RKO (cell line): ENCODE measurements around the gene TMEM50A.
"Not testable (repeated sequence)": the region's sequence is repeated elsewhere in the genome, so short reads cannot be mapped to it uniquely, and the experiment has no call there.

Experiments used
- DNase-seq: peaks from one replicate; pipeline ENCODE4 v3.0.0-alpha.2; 2016; ENCODE audit warnings: low spot score

Gene TMEM50A

DNA sequence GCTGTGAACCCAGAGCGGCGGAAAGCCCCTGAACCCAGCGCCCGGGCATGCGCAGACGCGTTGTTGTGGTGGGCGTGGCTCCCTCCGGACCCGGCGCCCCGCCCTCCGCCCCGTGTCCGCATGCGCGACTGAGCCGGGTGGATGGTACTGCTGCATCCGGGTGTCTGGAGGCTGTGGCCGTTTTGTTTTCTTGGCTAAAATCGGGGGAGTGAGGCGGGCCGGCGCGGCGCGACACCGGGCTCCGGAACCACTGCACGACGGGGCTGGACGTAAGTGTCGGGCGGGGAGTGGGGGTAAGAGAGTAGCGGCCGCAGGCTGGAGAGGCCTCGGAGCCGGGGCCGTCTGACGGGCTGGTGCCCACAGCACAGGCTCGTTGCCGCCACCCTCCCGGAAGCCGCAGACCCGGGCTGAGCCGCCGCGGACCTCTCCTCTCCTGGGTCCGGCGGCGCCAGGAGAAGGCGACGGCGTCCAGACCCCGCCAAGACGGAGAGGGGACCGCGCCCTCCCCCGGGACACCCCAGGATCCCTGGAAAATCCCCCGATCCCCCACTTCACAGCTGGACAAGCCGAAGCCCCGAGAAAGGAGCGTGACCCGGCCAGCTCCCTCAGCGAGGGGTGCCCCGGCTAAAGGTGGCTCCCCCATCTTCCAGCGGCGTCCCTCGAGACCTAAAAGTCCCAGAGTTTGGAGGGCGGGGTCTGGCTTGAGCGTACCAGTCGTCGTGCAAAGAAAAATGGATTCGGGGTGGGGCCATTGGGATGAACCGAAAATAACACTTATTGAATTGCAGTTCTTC, at the start of gene TMEM50A:
Gene TMEM50A, plus strand, starts transcription at position 147 of the 794 bp plus-strand sequence. CDS start 2,153 bp downstream, outside the sequence.
- peak; percentile 87 for DNase-seq

DNA sequence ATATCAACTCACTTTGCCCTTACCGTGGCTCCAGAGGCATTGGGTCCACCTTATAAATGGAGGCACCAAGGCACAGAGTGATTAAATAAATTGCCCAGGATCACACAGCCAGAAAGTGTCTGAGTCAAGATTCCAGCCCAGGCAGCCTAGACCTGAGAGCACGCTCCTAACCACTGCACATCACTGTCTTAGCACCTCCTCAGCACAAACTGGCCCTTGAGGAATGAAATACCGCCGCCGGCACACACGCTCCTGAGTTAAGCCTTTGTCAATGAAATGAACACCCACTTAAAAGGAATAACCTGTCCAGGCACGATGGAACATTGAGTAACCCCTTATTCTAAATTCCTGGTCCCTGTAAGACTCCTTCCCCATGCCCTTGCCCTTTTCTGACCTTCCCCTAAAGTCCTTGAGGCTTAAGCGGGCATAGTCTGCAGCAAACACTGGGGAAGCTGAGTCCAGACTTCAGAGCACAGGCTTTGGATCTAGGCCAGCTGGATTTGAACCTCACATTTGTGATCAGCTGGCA, 49.5 kb upstream of the TMEM50A start:
- not testable (repeated sequence) for DNase-seq

DNA sequence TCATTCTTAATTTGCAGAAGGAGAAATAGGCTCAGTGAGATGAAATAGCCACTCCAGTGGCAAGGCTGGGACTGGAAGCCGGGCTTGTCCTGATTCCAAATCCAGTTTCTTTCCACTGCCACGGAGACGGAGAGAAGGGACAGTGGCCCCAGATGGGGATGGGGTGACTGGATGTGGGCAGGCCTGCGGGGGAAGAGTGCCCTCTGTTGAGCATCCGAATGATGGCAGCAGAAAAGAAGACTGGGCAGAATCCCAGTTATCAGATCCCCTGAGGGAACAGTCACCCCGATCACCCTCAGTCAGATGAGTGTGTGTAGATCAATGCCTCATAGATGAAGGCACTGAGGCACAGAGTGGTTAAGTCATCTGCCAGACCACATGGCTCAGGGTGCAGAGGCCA, 48.1 kb upstream of the TMEM50A start:
- not testable (repeated sequence) for DNase-seq

DNA sequence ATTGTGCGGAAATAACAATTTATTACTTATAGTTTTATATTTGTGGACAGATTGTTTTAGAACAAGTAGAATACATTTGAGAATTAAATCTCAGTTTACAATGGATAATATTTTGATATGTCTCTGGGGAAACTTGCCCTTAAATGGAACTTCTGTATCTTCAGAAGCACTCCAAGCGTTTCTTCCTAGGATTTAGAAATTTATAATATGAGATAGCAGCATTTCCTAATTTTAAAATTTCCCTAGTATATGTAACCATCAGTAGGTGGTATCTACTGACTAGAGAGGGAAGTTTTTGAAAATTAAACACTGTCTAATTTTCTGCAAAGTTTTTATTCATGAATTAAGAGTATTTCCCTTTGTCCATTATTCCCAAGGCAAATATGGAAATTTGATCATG, 44.7 kb upstream of the TMEM50A start:
- not testable (repeated sequence) for DNase-seq

DNA sequence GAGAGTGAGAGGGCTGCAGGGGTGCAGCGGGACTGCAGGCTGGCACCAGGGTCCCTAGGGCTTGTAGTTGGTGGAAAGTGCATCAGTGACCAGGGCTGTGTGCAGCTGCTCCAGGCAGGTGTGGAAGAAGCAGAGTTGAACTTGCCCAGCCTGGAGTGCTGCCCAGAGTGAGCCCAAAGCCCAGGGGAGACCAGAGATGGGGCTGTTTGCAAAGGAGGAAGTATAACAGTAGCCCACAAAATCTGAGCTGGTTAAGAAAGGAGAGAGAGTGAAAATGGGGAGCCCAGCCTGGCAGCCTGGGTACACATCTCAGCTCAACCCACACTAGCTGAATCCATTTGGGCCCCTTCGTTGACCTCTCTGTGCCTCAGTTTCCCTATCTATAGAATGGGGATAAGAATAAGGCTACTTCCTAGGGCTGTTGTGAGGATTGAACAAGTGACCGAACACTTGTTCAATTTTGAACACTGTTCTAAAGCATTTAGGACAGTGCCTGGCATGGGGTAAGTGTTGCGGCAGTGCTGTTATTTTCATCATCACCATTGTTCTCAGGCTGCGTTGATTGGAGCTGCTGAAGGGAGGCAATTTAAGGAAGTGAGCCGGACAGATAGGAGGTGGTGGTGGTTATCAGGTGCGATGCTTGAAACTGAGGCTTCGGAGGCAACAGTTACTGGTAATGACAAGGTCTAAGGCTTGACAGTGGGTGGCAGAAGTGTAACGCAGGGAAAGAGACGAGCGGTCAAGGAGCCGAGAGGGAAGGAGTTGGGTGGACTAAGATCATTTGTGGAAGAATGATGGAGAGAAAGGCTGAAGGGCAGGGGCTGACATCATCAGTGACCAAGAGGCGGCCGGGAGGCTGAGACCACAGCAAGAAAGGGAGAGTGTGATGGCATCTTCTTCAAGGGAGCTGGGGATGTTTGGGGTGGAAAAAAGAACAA, 43.0 kb upstream of the TMEM50A start:
- DNase-seq, result not testable (repeated sequence)

DNA sequence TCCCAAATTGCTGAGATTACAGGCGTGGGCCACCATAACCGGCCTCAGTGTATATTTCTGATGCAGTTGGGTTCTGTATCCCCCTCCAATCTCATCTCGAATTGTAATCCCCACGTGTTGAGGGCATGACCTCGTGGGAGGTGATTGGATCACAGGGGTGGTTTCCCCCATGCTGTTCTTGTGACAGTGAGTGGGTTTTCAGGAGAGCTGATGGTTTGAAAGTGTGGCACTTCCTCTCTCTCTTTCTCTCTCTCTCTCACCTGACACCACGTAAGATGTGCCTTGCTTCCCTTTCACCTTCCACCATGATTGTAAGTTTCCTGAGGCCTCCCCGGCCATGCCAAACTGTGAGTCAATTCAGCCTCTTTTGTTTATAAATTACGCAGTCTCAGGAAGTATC, 41.6 kb upstream of the TMEM50A start:
- DNase-seq, result not testable (repeated sequence)

DNA sequence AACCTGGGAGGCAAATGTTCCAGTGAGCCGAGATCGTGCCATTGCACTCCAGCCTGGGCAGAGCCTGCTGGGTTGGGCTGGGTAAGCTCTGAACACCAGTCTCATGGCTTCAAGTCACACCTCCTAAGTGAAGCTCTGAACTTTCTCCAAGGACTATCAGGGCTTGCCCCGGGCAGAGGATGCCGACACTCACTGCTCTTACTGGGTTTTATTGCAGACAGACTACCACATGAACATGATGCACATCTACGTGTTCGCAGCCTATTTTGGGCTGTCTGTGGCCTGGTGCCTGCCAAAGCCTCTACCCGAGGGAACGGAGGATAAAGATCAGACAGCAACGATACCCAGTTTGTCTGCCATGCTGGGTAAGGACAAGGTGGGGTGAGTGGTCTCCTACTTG, 37.4 kb upstream of the TMEM50A start:
- DNase-seq, result not testable (repeated sequence)

DNA sequence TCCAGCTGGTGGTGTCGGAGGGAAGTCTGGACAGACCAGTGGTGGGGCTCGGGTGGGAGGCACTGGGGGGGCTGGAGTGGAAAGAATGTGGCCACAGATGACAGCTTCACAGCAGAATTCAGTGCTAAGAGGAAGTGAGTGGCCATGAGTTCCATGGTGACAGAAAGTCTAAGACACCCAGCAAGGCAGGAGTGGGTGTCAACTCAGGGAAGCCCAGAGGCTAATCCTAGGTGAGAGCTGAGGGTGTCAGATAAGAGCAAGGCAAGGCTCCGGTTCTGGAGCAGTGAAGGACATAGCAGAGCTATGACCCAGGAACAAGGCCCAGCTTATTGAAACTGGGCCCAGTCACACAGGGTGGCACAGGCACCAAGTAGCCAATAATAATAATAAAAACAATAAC, 35.8 kb upstream of the TMEM50A start:
- DNase-seq, result not testable (repeated sequence)

DNA sequence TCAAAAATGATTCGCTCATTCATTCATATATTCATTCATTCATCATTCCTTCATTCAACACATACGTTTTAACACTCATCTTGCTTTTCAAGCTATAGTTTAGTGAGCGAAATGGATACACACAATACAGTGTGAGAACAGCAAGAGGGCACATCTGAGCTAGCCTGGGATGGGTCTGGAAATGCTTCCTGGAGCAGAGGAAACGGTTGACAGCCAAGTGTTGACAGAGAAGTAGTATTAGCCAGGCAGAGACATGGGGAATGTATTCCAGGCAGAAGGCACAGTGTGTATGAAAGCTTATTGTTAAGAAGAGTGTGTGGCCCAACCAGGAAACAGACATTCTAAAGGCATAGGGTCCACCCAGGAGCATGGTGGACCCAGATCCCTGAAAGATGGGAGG, 33.2 kb upstream of the TMEM50A start:
- DNase-seq, result not testable (repeated sequence)

DNA sequence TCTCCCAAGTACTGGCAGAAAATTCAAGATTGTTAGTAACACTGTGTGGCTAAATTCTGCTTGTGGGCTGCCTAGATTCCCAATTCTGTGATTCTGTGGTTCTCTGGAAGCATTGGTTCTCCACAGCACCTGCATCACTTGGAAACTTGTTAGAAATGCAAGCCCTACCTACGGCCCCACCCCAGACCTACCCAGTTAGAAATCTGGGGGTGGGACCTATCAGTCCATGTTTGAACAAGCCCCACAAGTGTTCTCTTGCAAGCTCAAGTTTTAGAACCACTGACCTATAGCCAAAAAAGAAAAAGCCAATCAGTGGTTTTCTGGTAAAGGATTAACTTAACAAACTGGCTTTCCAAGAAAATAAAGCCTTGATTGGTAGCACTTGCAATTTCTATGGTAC, 30.0 kb upstream of the TMEM50A start:
- not testable (repeated sequence) for DNase-seq

DNA sequence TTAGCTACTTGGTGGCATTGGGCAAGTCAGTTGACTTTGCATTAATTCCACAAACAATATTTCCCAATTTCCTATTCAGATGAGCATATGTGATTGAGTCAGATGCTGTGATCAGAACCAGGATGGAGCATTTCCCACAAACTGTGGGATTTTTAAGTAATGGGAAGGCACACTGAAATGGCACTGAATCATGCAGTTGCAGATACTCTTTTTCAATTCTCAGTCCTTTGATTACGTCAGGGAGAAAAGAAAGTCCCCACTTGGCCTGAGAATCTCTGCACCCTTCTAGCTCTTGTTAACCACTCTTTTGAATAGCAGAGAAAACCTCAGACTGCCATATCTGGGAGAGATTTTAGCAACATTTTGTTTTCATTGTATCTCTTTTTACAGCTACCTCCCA, 29.0 kb upstream of the TMEM50A start:
- DNase-seq, result not testable (repeated sequence)

DNA sequence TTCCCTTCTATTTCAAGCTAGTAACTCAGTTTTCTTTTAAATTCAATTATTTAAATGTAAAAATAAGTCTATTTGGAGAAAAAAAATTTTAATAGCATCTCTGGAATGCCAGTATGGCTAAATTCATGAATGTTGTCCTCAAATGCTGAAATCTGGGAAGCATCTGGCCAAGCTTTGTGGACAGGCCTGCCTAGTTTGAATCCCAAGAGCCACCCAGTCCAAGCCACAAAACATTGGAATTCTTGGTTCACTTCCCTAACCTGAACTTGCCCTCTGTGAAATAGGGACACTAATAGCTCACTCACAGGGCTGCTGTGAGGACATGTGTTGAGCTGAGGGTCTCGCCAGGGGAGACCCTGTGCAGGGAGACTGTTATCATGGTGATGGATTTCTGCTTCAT, 28.6 kb upstream of the TMEM50A start:
- not testable (repeated sequence) for DNase-seq

DNA sequence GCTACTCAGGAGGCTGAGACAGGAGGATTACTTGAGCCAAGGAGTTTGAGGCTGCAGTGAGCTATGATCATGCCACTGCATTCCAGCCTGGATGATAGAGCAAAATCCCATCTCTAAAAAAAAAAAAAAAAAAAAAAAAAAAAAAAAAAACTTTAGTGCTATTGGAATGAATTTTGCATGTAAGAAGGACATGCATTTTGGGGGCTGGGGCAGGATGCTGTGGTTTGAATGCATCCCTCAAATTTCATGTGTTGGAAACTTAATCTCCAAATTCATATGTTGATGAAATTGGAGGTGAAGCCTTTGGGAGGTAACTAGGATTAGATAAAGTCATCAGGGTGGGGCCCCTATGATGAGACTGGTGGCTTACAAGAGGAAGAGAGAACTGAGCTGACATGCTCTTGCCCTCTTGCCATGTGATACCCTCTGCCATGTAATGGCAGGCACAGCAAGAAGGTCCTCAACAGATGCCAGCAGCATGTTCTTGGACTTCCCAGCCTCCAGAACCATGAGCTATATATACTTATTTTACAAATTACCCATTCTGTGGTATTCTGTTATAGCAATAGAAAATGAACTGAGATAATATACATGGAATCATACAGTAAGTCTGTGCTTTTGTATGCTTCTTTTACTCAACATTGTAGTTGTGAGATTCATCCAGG, 25.2 kb upstream of the TMEM50A start:
- DNase-seq, result not testable (repeated sequence)

DNA sequence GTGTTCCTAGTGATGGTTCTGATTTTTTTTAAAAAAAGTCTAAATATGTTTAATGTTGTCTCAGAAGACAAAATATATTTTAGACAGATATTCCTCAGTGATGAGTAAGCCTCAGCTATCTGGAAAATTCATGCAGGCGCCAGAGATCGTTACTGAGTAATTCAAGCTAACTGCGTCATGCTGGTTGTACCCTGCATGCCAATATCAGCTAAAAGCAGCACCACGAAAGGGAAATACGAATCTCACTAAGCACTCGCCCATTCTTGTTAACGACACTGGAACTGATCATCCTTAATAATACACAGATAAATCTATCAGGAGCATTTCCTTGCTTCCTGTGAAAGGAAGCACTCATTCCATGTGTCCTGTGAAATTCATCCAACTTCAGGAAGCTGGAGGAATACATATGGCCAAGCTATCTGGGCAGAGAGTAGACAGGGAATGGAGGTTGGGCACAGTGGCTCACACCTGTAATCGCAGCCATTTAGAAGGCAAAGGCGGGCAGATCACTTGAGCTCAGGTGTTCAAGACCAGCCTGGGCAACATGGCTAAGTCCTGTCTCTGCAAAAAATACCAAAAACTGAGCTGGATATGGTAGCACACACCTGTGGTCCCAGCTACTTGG, 17.7 kb upstream of the TMEM50A start:
- peak; percentile 23 for DNase-seq

DNA sequence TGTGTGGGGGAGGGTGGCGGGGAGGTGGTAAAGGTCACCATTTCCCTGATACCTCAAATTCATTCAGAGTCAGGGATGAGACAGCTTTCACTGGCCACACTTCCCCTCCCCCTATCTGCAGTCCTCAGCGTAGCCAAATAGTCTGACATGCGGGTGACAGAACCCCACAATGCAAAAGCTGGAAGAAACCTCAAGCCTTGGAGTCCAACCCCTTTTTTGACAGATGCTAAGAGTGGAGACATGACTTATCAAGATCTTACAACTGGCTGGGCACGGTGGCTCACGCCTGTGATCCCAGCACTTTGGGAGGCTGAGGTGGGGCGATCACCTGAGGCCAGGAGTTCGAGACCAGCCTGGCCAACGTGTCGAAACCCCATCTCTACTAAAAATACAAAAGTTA, 16.0 kb upstream of the TMEM50A start:
- not testable (repeated sequence) for DNase-seq

DNA sequence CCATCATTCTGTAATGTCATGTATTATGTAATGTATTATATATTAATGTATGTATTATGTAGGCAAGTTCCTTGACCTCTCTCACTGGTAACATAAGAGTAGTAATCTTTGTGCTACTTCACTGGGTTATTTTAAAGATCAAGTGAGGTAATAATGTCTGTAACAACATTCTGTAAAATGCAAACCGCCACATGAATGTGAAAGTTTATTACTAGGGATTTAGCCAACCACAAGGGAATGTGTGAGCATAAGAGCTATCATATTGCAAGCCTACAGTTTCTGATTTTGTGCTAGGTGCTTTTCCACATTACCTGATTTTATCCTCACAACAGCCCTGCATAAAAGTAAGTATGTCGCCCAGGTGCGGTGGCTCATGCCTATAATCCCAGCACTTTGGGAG, 13.7 kb upstream of the TMEM50A start:
- DNase-seq, result not testable (repeated sequence)

DNA sequence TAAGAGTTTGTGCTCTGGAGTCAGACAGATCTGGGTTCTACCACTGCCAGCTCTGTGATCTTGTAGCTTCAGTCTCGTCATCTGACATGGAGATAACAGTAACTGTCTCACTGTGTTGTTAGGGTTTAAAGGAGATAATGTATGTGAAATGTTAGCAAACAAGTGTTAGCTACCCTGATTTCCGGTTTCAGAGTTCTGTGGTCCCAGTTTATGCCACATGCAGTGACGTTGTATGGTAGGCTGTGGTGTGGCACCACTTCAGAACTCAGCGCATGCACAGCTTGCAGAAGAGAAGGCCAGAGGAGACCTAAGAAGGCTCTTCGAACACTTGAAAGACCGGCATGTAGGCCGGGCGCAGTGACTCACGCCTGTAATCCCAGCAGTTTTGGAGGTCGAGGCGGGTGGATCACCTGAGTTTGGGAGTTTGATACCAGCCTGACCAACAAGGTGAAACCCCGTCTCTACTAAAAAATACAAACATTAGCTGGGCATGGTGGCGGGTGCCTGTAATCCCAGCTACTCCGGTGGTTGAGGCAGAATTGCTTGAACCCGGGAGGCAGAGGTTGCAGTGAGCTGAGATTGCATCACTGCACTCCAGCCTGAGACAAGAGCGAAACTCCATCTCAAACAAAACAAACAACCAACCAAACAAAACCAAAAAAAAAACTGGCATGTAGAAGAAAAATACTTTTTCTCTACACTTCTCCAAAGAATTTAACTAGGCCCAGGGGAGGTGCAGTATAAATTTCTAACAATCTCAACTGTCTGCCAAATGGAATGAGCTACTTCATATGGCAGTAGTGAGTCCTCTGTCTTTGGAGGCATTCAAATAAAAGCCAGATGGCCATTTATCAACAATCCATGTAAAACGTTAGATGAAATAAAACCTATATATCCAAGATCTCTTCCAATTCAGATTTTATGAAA, 10.0 kb upstream of the TMEM50A start:
- not testable (repeated sequence) for DNase-seq

DNA sequence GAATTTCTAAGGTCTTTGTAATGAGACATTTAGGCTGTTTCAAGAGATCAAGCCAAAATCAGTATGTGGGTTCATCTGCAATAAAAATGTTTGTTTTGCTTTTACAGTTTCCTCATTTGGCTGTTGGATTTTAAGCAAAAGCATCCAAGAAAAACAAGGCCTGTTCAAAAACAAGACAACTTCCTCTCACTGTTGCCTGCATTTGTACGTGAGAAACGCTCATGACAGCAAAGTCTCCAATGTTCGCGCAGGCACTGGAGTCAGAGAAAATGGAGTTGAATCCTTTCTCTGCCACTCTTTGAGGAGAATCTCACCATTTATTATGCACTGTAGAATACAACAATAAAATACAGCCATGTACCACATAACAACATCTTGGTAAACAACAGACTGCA, 9.3 kb upstream of the TMEM50A start:
- DNase-seq, result not testable (repeated sequence)

DNA sequence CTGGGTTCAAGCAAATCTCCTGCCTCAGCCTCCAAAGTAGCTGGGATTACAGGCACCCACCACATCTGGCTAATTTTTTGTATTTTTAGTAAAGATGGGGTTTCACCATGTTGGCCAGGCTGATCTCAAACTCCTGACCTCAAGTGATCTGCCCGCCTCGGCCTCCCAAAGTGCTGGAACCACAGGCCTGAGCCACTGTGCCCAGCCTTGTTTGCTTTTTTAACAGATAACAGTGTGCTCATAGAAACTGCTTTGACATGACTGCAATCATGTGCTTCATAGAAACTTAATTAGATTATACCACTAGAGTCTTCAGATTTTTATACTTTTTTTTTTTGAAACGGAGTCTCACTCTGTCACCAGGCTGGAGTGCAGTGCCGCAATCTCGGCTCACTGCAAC, 8.8 kb upstream of the TMEM50A start:
- DNase-seq, result not testable (repeated sequence)

DNA sequence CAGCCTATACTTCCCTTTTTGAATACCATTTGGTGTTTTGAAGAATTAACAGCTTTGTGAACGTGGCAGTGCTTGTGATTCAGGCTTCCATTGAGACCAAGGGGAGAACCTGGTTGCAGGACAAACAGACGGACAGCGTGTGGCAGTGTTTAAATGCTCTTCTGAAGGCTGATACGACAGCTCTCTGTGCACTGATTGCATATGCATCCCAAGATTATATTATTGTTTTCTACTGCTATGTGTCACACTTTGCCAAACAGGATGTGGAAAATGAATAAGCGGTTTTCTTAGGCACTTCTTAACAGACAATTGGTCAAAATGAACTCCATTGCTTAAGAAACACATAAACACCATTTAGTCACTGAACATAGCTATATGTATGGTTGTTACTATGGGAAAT, 8.2 kb upstream of the TMEM50A start:
- DNase-seq, result peak; percentile 76
